ENCODE results near the gene USF1. TPM values are rescaled to one million over a fixed set of nuclear protein-coding genes. Genes with fewer than 3 reads are reported as not detected.
"Not testable (repeated sequence)": the region's sequence is repeated elsewhere in the genome, so short reads cannot be mapped to it uniquely, and the experiment has no call there.

USF1 gene
- total RNA-seq, 1 donor from 2014 or later, result 37.9 TPM

DNA sequence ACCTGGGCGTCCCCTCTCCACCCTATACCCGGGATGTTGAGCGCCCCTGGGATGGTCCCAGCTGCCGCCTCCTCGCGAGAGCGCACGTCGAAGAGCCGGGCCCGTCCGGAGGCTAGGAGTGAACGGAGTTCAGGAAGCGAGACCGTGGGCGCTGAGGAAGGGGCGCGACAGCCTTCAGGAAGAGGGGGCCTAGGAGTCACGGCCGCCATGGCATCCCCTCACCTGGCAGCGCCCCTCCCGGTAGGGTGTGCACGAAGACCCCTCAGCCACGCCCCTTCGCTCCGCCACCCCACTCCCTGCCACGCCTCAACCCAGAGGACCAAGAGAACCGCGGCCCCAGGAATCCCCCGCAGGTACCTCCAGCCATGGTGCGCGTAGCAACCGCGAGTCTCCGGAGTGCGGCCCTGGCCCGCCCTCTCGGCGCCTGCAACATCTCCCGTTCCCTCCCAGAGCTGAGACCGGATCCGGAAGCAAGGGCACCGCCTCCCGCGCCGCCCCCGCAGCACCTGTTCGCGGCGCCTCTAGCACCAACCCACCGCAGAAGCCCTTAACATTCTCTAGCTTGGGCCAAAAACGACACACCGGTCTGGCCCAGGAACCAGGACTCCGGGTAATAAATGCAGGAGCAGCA, 7.1 kb downstream of the USF1 start, which contains the start of gene TSTD1:
Gene TSTD1, minus strand, starts transcription at position 442 of the 631 bp plus-strand sequence. Its CDS starts 75 bp downstream, at position 367.
- peak; percentile 12 for TF ChIP-seq CTCF (conservative IDR thresholded peaks at IDR 0.05; ENCODE audit: low read depth, low read length)
- no peak for DNase-seq (ENCODE audit: low read depth)
- peak within 1 kb of the TSS; percentile 97 for H3K4me3 ChIP-seq (ENCODE audit: low read depth, low read length)

GRCh38 chr1:161037661-161038522, 7.9 kb downstream of the USF1 start:
- peak overlapping the region; percentile 97 for H3K4me3 ChIP-seq (ENCODE audit: low read depth, low read length)
- TF ChIP-seq CTCF (conservative IDR thresholded peaks at IDR 0.05; ENCODE audit: low read depth, low read length), result no peak

DNA sequence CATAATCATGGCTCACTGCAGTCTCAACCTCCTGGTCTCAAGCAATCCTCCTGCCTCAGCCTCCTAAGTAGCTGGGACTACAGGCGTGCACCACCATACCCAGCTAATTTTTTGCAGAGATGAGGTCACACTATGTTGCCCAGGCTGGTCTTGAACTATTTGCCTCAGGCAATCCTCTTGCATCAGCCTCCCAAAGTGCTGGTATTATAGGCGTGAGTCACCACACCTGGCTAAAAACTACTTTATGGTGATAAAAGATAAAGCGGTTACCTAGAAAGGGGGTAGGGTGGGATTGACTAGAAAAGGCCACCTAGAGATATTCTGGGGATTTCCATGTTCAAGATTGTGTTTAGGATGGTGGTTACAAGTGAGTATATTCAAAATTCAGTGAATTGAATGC, 12.0 kb downstream of the USF1 start:
- DNase-seq (ENCODE audit: low read depth), result no peak
- TF ChIP-seq CTCF (conservative IDR thresholded peaks at IDR 0.05; ENCODE audit: low read depth, low read length), result no peak
- no peak overlapping the region for H3K4me3 ChIP-seq (ENCODE audit: low read depth, low read length)

More at GRCh38 chr1:161037661-161038522, 7.9 kb downstream of the USF1 start:
- no peak for DNase-seq (ENCODE audit: low read depth)

DNA sequence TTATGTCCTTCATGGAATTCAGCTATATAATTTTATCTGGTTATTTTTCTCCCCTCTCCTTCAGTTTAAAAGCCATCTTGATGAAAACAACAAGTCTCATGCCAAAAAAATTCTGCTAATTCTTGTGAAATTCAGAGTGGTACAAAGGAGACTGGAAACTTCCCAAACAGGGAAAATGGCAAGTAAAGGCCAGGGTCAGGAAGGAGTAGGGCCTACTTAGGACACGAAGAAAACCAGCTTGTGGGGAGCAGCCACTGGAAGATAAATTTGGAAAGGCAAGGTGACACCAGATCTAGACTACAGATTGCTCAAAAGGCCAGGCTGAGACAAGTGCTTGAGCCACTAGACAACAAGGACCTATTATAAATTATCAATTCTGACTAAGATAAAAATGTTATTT, 13.4 kb downstream of the USF1 start:
- H3K4me3 ChIP-seq (ENCODE audit: low read depth, low read length), result no peak overlapping the region
- DNase-seq (ENCODE audit: low read depth), result no peak
- no peak for TF ChIP-seq CTCF (conservative IDR thresholded peaks at IDR 0.05; ENCODE audit: low read depth, low read length)

DNA sequence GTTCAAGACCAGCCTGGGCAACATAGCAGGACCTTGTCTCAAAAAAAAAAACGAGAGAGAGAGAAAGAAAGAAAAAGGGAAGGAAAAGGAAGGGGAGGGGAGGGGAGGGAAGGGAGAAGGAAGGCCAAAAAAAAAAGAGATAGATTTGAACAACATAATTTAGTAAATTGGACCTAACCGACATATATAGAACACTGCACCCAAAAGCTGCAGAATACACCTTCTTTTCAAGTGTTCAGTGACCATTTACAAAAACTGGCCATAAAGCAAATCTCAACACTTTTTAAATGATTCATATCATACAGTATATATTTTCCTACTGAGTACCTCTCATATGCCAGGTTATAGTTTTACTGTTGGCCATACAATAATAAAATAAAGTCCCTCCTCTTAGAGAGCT, 13.9 kb downstream of the USF1 start:
- TF ChIP-seq CTCF (conservative IDR thresholded peaks at IDR 0.05; ENCODE audit: low read depth, low read length), result no peak
- H3K4me3 ChIP-seq (ENCODE audit: low read depth, low read length), result no peak overlapping the region
- DNase-seq (ENCODE audit: low read depth), result no peak

DNA sequence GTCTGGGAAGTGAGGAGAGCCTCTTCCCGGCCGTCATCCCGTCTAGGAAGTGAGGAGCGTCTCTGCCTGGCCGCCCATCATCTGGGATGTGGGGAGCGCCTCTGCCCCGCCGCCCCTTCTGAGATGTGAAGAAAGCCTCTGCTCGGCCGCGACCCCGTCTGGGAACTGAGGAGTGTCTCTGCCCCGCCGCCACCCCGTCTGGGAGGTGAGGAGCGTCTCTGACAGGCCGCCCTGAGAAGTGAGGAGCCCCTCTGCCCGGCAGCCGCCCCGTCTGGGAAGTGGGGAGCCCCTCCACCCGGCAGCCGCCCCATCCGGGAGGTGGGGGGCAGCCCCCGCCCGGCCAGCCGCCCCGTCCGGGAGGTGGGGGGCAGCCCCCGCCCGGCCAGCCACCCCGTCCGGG, 16.3 kb downstream of the USF1 start:
- H3K4me3 ChIP-seq (ENCODE audit: low read depth, low read length); DNase-seq (ENCODE audit: low read depth): not testable (repeated sequence)

GRCh38 chr1:161026954-161027353, 18.8 kb downstream of the USF1 start:
- H3K4me3 ChIP-seq (ENCODE audit: low read depth, low read length); DNase-seq (ENCODE audit: low read depth): not testable (repeated sequence)

- not testable (repeated sequence) for H3K4me3 ChIP-seq (ENCODE audit: low read depth, low read length); DNase-seq (ENCODE audit: low read depth)
Observed at GRCh38 chr1:161022432-161022831, 23.3 kb downstream of the USF1 start.

Data from epithelial cell of proximal tubule (primary cell).